GM21526 (cell line): Measurements from ENCODE around the gene ARVCF.

Experiments used
- ATAC-seq: cut with Tn5 transposase; IDR thresholded peaks from one replicate; pipeline ENCODE4 v1.9.1; 2021; ENCODE audit warnings: moderate library complexity; ENCODE audit not compliant: unreplicated experiment, low FRiP score

Gene ARVCF

DNA sequence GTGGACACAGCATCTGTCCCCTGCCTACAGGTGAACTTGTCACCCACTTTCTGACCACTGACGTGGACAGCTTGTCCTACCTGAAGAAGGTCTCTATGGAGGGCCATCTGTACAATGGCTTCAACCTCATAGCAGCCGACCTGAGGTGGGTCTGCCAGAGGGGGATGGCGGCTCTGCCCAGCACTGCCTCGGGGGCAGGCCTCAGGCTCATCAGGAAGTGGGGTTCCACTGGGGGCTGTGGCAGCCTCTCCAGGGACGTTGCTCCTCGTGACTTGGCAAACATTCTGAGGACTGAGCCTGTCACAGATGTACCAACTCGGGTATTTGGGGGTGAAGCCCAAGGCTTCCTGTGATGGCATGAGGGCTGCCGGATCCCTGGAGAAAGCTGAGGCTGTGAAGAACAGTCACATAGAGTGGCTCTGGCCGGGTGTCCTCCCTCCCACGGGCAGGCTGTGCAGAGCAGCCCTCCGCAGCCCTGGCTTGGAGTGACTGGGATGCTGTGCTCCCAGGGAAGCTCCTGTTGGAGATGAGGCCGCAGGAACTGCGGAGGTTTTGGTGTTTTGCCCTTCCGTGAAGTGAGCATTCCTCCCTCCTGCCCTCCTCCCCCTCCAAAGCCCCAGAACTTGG is 36.9 kb upstream of the ARVCF start:
- no peak for ATAC-seq

DNA sequence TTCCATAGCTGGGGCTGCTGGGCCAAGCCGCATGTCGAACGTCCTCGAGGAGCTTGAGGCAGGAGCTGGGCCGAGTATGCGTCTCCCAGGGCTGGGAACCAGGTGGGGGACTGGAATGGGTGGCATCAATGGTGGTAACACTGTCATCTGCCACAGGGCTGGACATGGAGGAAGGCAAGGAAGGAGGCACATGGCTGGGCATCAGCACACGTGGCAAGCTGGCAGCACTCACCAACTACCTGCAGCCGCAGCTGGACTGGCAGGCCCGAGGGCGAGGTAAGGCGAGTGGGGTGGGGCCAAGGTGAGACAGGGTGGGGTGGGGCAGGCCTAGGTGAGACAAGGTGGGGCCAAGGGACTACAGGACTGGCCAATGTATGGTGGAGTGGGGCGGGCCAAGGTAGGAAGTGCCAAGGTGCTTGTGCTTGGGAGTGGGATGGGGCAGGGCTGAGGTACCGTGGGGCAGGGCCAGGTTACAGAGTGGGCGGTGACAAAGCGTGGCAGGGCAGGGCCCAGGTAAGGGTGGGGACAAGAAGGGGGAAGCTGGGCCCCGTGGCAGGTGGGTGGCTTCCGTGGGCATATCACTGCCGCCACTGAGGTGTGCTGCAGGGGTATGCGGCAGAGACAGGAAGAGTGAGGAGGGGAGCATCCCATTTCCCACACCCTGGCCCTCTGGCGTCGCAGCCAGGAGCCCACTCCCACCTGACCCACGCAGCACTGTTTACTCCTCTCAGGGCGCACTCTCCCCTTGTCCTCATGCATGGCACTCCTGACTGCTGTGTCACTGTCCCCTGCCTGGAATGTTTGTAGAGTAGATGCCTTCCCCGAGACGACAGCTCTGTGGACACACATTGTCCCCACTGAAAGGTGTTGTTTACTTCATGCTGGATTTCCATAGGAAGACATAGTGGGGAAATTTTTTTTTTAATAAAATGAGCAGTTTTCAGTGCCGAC is 36.0 kb upstream of the ARVCF start:
- no peak for ATAC-seq

GRCh38 chr22:20051927-20052308 is 35.3 kb upstream of the ARVCF start:
- ATAC-seq = no peak

- no peak for ATAC-seq
These were observed 30.1 kb upstream of the ARVCF start for GRCh38 chr22:20046730-20047129.

DNA sequence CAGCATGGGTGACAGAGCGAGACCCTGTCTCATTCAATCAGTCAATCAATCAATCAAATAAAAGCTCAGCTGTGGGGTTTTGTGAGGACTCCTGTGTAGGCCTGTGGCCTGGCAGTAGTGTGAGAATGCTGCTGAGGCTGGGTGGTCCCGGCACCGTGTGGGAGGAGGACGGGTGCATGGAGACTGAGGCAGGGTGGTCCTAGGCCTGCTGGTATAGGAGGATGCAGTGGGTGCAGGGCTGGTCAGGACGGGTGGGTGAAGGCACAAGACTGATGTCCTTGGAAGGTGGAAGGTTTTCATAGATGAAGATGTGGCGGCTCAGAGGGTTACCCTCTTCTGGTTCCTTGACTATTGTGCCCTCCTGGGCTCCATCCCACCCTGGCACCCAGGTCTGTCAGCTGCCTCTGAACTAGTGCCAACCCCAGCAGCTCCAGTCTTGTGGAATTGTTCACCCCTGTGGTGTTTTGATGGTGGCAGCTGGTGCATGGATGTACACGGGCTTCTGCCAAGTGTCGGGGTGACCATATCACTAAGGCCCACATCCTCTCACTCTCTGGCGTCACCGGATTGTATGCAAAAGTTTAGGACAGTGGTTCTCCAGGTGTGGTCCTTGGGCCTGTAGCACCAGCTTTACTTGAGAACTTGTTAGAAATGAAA is 28.0 kb upstream of the ARVCF start:
- ATAC-seq = no peak

GRCh38 chr22:20043997-20044342 is 27.3 kb upstream of the ARVCF start:
- no peak for ATAC-seq

- ATAC-seq = no peak
These were observed 26.7 kb upstream of the ARVCF start for GRCh38 chr22:20043057-20043996.

DNA sequence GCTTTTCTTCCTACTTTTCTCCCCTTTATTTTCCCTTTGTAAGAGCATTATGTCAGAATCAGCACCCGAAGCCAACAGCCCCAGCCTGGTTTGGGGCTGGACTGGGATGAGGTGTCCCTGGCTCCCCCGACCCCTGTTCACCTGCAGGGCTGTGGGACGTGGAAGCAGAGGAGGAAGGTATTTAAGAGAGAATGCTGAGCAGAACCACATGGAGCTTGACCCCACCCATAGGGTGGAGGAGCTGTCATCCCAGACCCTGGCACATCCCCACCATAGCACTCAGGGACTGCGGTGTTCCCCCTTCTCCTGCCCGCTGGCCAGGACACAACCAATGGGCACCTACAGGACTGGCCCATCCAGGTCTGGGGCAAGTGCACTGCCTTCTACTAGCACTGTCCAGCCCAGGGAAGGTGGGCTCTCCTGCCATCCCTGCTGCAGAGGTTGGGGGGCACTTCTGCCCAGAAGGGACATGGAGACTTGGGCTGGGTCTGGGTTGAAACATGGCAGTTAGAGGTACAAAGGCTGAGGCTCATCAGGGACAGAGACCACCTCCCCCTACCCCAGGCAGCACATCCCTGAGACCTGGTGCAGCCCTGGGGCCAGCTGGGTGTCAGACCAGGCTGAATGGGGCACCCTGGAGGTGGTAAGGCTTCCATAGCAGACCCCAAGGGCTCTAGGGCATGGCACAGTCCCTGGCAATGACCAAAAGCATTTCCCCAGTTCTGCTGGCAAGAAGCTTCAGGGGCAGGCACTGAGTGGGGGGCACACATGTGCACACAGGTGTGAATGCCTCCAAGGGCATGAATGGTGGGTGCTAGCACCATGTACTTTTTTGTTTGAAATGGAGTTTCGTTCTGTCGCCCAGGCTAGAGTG is 23.9 kb upstream of the ARVCF start:
- ATAC-seq = no peak

- ATAC-seq = no peak
These were observed 23.2 kb upstream of the ARVCF start for GRCh38 chr22:20039683-20040325.

- ATAC-seq = no peak
These were observed 22.0 kb upstream of the ARVCF start for GRCh38 chr22:20038574-20038973.

DNA sequence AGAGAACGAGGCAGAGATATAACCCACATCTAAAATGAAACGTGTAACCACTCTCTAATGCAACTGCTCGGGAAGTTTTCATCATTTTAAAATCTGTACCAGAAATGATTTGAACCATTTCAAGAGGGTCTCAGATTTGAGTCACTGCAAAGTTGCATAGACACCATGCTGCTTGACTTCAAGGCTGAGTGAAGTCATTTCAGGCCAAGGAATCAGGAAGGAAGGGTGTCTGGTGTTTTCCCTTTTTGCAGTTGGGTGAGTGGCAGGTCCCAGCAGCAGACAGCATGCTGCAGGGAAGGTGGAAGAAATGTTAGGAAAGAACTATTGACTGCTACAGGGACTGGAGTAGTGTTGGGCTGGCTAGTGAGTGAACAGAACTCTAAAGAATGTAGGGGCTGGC is 20.8 kb upstream of the ARVCF start:
- ATAC-seq = no peak

DNA sequence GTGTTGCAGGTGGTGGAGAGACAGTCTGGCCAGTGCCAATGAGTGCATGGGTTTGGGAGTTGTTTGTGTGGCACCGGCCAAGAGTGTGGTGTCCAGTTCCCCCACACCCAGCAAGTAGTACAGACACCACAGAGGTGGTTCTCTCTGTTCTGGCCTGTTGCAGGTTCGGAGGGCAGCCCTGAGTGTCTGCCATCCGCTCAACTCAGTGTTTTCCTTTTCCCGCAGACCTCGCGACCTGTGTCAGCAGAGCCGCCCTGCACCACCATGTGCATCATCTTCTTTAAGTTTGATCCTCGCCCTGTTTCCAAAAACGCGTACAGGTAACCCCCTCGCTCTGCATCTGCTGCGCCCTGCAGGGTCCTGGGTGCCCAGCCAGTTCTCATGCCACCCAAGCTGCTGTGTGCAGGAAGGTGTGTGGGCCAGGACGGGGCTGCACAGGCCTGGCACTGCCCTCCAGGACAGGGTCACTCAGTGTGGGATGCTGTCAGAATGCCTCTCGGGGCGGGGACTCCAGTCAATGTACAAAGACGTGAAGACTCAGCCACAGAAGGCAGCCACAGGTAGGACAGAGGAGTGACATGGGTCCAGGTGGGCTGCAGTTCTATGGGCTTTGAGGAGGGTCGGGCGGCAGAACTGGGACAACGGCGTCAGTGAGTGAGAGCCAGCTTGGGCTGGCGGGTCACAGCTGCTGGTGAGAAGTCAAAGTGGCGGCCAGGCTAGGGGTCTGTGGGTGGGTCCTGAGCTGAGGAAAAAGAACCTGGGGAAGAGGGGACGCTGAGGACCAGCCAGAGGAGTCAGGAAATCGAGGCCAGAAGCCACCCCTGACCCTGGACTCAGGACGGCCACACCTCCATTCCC is 20.1 kb upstream of the ARVCF start:
- ATAC-seq = no peak

GRCh38 chr22:20036084-20036482 is 19.5 kb upstream of the ARVCF start:
- ATAC-seq = no peak

DNA sequence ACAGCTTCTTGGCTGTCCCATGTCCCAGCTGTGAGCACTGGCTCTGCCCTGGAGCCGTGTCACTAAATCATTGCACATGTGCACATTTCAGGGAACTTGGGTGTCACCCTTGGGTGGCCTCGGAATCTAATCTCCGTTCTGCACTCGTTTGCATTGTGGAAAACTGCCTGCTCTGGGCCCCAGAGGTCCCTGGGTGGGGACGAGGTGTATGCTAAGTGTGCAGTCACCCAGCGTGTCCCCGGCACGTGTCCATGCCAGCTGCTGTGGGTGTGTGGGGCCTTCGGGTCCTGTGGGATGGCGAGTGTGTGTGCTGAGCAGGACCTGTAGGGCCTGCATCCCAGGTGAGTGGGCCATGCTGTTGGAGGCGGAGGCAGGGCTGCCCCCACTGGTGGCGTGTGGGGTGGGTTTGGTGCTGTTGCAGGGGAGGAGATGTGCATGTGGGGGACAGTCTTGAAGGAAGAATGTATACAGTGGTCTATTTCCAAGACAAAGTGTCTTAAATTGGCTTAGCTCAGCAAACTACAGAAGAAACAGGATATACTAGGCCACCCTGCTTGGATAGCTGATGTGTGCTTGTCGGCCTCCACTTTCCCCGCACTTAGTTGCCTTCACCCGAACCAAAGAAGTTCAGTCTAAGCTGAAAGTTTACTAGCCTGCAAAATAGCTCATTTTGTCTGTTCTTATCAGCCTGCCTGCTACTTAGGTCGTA is 18.9 kb upstream of the ARVCF start:
- no peak for ATAC-seq

GRCh38 chr22:20034143-20034542 is 17.5 kb upstream of the ARVCF start:
- no peak for ATAC-seq

GRCh38 chr22:20033045-20033706 is 16.6 kb upstream of the ARVCF start:
- no peak for ATAC-seq

DNA sequence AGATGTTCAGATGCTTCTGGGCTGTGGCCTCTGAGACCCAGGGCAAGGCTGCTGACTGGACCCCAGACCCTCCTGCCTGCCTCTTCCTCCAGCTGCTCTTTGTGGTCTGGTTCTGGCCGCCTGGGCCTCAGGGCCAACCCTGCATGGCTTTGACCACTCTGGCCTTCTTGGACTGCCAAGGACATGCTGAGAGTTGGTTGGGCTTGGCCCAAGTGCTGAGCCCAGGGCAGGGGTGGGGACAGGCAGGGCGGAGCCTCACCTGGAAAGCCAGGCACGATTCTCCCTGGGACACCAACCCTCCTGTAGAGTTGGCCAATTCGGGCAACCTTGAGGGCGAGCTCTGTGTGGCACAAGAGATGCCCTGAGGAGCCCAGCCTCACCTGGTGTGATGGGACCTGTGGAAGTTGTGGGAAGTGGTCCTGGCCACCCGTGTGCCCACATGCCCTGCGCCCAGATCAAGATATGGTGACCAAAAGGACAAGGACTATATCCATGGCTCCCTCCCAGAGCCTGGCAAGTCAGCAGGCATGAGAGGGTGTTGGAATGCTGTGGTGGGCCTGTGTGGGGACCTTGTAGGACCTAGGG is 15.9 kb upstream of the ARVCF start:
- no peak for ATAC-seq
